Liver (tissue), 9 donors: ENCODE data around the gene GBA3. TPM values are rescaled to one million over a fixed set of nuclear protein-coding genes. Genes with fewer than 3 reads are reported as not detected.

ENCODE experiments used
- DNase-seq: peaks from one replicate; pipeline ENCODE4 v3.0.0-alpha.2; 2017; ENCODE audit warnings: low spot score
- H3K27ac ChIP-seq, 2 donors: one replicate each; pipeline ENCODE4 v1.7.0; 2013; ENCODE audit warnings: inconsistent platforms in 2 of 2, low read length in 2 of 2, control low read depth in 1 of 2, low read depth in 1 of 2, mild to moderate bottlenecking in 1 of 2
- H3K27me3 ChIP-seq, 4 donors: one replicate each; pipeline versions ENCODE4 v1.6.1 to v1.7.0; 2013; ENCODE audit warnings: low read length in 3 of 4, inconsistent platforms in 1 of 4, mild to moderate bottlenecking in 1 of 4, moderate library complexity in 1 of 4; ENCODE audit not compliant: control insufficient read depth in 4 of 4, insufficient read depth in 4 of 4
- H3K36me3 ChIP-seq, 4 donors: one replicate each; pipeline versions ENCODE4 v1.6.1 to v1.7.0; 2013; ENCODE audit warnings: low read length in 3 of 4, mild to moderate bottlenecking in 3 of 4, low read depth in 1 of 4, moderate library complexity in 1 of 4; ENCODE audit not compliant: control insufficient read depth in 4 of 4, insufficient read depth in 3 of 4
- H3K4me1 ChIP-seq, 4 donors: one replicate each; pipeline versions ENCODE4 v1.6.1 to v1.7.0; 2013; ENCODE audit warnings: low read length in 3 of 4, mild to moderate bottlenecking in 3 of 4, moderate library complexity in 1 of 4; ENCODE audit not compliant: control insufficient read depth in 4 of 4, insufficient read depth in 4 of 4
- H3K4me3 ChIP-seq, 3 donors: one replicate each; pipeline versions ENCODE4 v1.6.1 to v1.7.0; 2013; ENCODE audit warnings: low read length in 3 of 3, control low read depth in 1 of 3, low read depth in 1 of 3, mild to moderate bottlenecking in 1 of 3
- H3K9ac ChIP-seq, 2 donors: one replicate each; pipeline ENCODE4 v1.7.0; 2013; ENCODE audit warnings: low read length in 2 of 2, mild to moderate bottlenecking in 2 of 2, moderate library complexity in 2 of 2, control low read depth in 1 of 2, low read depth in 1 of 2
- H3K9me3 ChIP-seq, 4 donors: one replicate each; pipeline versions ENCODE4 v1.6.1 to v1.7.0; 2013; ENCODE audit warnings: low read length in 3 of 4; ENCODE audit not compliant: control insufficient read depth in 4 of 4
- CTCF ChIP-seq: fragments of 150-350 bp; IDR thresholded peaks from 2 replicates; pipeline ENCODE4 v1.5.1; 2017; ENCODE audit warnings: improper control_type of control experiment, low read depth, low read length; ENCODE audit not compliant: missing input control
- EGR1 ChIP-seq, 2 donors: IDR thresholded peaks; 2 replicates each; pipeline ENCODE4 v1.6.1; 2016 to 2018; ENCODE audit warnings: antibody characterized with exemption in 2 of 2, low read depth in 2 of 2
- FOXA1 ChIP-seq: IDR thresholded peaks from 2 replicates; pipeline ENCODE4 v1.6.1; 2016; ENCODE audit warnings: antibody characterized with exemption
- FOXA2 ChIP-seq: IDR thresholded peaks from 2 replicates; pipeline ENCODE4 v1.6.1; 2016; ENCODE audit warnings: antibody characterized with exemption
- GABPA ChIP-seq, 2 donors: IDR thresholded peaks in 1 of 2; conservative IDR thresholded peaks in 1 of 2; 2 replicates each; pipeline ENCODE4 v1.6.1; 2016; ENCODE audit warnings: antibody characterized with exemption in 2 of 2, mild to moderate bottlenecking in 1 of 2, moderate library complexity in 1 of 2
- HNF4G ChIP-seq: IDR thresholded peaks from 2 replicates; pipeline ENCODE4 v1.6.1; 2016; ENCODE audit warnings: antibody characterized with exemption
- JUND ChIP-seq, 2 donors: IDR thresholded peaks; 2 replicates each; pipeline ENCODE4 v1.6.1; 2016; ENCODE audit warnings: antibody characterized with exemption in 2 of 2
- MAX ChIP-seq: IDR thresholded peaks from 2 replicates; pipeline ENCODE4 v1.6.1; 2016; ENCODE audit warnings: antibody characterized with exemption
- NR2F2 ChIP-seq: IDR thresholded peaks from 2 replicates; pipeline ENCODE4 v1.6.1; 2016; ENCODE audit warnings: antibody characterized with exemption
- RAD21 ChIP-seq, 2 donors: IDR thresholded peaks; 2 replicates each; pipeline ENCODE4 v1.6.1; 2016; ENCODE audit warnings: antibody characterized with exemption in 2 of 2, mild to moderate bottlenecking in 2 of 2
- RXRA ChIP-seq, 2 donors: IDR thresholded peaks; 2 replicates each; pipeline ENCODE4 v1.6.1; 2017 to 2018; ENCODE audit warnings: antibody characterized with exemption in 2 of 2, mild to moderate bottlenecking in 1 of 2
- SP1 ChIP-seq: IDR thresholded peaks from 2 replicates; pipeline ENCODE4 v1.6.1; 2018; ENCODE audit warnings: antibody characterized with exemption, mild to moderate bottlenecking
- TAF1 ChIP-seq: conservative IDR thresholded peaks from 2 replicates; pipeline ENCODE4 v1.6.1; 2016; ENCODE audit warnings: antibody characterized with exemption, mild to moderate bottlenecking
- YY1 ChIP-seq: IDR thresholded peaks from 2 replicates; pipeline ENCODE4 v1.6.1; 2016; ENCODE audit warnings: antibody characterized with exemption, mild to moderate bottlenecking
- WGBS: extraction: QIAGEN DNeasy Blood & Tissue Kit; methylation state at CpG from one replicate; pipeline ENCODE4 v1.1.7; 2013; 5-methylcytosine and 5-hydroxymethylcytosine counted together
- polyA plus RNA-seq, 2 donors: library from polyadenylated mRNA; stranded (reverse) in 1 of 2; unstranded in 1 of 2; fragments of 200-250 nt in 1 of 2; fragments of >200 nt in 1 of 2; fragmentation: Nextera tagmentation in 1 of 2; extraction: Ambion mirVana in 1 of 2; gene quantifications; one replicate each; pipeline versions ENCODE4 v1.2.1 to v1.2.3, GENCODE V29; 2013 to 2015
- total RNA-seq, 2 donors: library from RNA; depleted of rRNA; stranded (reverse); fragments of >200 nt; gene quantifications; one replicate each; pipeline ENCODE4 v1.2.3, GENCODE V29; 2014
- TF ChIP-seq, protein P1 (sequence below): IDR thresholded peaks from 2 replicates; pipeline ENCODE4 v1.6.1; 2016; ENCODE audit warnings: antibody characterized with exemption, mild to moderate bottlenecking
- TF ChIP-seq, protein P2 (sequence below): IDR thresholded peaks from 2 replicates; pipeline ENCODE4 v1.6.1; 2016; ENCODE audit warnings: antibody characterized with exemption
- donor health status: healthy.
- donor health status: healthy.
- donor health status: healthy.
- donor health status: healthy.
- donor health status: healthy.

The GBA3 gene
- total and polyA plus RNA-seq, 4 donors: 10.6 to 36.7 (median 18.9) TPM

- WGBS: 88% methylated on average over 2 of the region's 2 CpGs
- H3K9me3 ChIP-seq: no peaks in the 10 kb centered on the region
- TF ChIP-seq FOXA1 (no peak), RAD21 (IDR thresholded peaks at IDR 0.05) (no peak), RXRA (IDR thresholded peaks at IDR 0.05) (no peak), HNF4G (no peak), YY1 (no peak), FOXA2 (no peak), SP1 (no peak), NR2F2 (no peak), JUND (IDR thresholded peaks at IDR 0.05) (no peak)
- TF ChIP-seq, protein P1, sequence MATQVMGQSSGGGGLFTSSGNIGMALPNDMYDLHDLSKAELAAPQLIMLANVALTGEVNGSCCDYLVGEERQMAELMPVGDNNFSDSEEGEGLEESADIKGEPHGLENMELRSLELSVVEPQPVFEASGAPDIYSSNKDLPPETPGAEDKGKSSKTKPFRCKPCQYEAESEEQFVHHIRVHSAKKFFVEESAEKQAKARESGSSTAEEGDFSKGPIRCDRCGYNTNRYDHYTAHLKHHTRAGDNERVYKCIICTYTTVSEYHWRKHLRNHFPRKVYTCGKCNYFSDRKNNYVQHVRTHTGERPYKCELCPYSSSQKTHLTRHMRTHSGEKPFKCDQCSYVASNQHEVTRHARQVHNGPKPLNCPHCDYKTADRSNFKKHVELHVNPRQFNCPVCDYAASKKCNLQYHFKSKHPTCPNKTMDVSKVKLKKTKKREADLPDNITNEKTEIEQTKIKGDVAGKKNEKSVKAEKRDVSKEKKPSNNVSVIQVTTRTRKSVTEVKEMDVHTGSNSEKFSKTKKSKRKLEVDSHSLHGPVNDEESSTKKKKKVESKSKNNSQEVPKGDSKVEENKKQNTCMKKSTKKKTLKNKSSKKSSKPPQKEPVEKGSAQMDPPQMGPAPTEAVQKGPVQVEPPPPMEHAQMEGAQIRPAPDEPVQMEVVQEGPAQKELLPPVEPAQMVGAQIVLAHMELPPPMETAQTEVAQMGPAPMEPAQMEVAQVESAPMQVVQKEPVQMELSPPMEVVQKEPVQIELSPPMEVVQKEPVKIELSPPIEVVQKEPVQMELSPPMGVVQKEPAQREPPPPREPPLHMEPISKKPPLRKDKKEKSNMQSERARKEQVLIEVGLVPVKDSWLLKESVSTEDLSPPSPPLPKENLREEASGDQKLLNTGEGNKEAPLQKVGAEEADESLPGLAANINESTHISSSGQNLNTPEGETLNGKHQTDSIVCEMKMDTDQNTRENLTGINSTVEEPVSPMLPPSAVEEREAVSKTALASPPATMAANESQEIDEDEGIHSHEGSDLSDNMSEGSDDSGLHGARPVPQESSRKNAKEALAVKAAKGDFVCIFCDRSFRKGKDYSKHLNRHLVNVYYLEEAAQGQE: no peak
- TF ChIP-seq, protein P2, sequence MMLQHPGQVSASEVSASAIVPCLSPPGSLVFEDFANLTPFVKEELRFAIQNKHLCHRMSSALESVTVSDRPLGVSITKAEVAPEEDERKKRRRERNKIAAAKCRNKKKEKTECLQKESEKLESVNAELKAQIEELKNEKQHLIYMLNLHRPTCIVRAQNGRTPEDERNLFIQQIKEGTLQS: no peak
Observed at GRCh38 chr4:22790631-22791030, 97.9 kb downstream of the GBA3 start.

GRCh38 chr4:22794732-22795131 lies 102.0 kb downstream of the GBA3 start:
- H3K27me3 ChIP-seq: no peaks in the 10 kb centered on the region
- H3K4me1 ChIP-seq: peaks cover 0 to 3% (median under 1%) of the 10 kb centered on the region in 4 donors
- no peak overlapping the region for H3K27ac ChIP-seq
- TF ChIP-seq NR2F2 (no peak), RXRA (IDR thresholded peaks at IDR 0.05) (no peak), MAX (no peak), TAF1 (no peak)
- H3K9ac ChIP-seq: no peak overlapping the region
- WGBS: 92% methylated on average over 5 of the region's 5 CpGs
- H3K4me3 ChIP-seq: no peak overlapping the region
- no peaks in the 10 kb centered on the region for H3K36me3 ChIP-seq
- H3K9me3 ChIP-seq: no peaks in the 10 kb centered on the region
- DNase-seq: no peak

More at GRCh38 chr4:22790631-22791030, 97.9 kb downstream of the GBA3 start:
- H3K36me3 ChIP-seq: no peaks in the 10 kb centered on the region
- H3K27ac ChIP-seq: no peak overlapping the region
- peaks cover 0 to 3% (median 0%) of the 10 kb centered on the region in 4 donors for H3K4me1 ChIP-seq
- H3K4me3 ChIP-seq: no peak overlapping the region
- no peaks in the 10 kb centered on the region for H3K27me3 ChIP-seq
- DNase-seq: no peak
- H3K9ac ChIP-seq: no peak overlapping the region

DNA sequence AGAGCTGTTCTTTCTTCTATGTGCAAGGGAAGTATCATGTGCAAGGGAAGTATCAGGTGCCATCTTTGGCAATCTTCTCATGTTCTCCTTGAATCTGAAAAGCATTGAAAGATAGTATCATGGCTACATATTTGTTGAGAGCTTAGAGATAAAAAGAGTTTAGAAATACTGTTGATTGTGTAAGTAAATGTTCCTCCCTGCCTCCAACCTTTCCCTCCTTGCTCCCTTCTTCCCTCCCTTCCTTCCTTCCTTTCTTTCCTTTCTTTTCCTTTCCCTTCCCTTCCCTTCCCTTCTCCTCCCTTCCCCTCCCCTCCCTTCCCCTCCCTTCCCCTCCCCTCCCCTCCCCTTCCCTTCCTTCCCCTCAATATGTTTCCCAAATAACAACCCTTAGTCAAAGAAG lies 108.7 kb downstream of the GBA3 start:
- DNase-seq: no peak
- Histone ChIP-seq H3K27me3 (no peaks in the 10 kb centered on the region), H3K9ac (no peak overlapping the region), H3K4me1 (peaks cover 0 to 1% (median 0%) of the 10 kb centered on the region in 4 donors), H3K9me3 (no peaks in the 10 kb centered on the region), H3K36me3 (peaks cover 0 to 8% (median 0%) of the 10 kb centered on the region in 4 donors), H3K27ac (no peak overlapping the region), H3K4me3 (no peak overlapping the region)
- TF ChIP-seq TAF1: no peak
- no peak for TF ChIP-seq RXRA (IDR thresholded peaks at IDR 0.05)
- no peak for TF ChIP-seq SP1
- TF ChIP-seq MAX: no peak
- TF ChIP-seq GABPA (IDR thresholded peaks at IDR 0.05 in 1 of 2, conservative IDR thresholded peaks at IDR 0.05 in 1 of 2): no peak
- TF ChIP-seq, protein P1: no peak
- TF ChIP-seq YY1: no peak
- no peak for TF ChIP-seq EGR1 (IDR thresholded peaks at IDR 0.05; ENCODE audit: low read depth in 2 of 2)
- no peak for TF ChIP-seq CTCF
- TF ChIP-seq, protein P2: no peak
